HEK293 (cell line): Measurements from ENCODE around the gene SLAMF9.

ENCODE experiments used
- CTCF ChIP-seq: fragments of 450-650 bp; formaldehyde crosslinking; IDR thresholded peaks from 2 replicates; pipeline ENCODE4 v1.5.1; 2016; ENCODE audit warnings: missing biosample characterization, missing genetic modification characterization
- ELK4 ChIP-seq: IDR thresholded peaks from 2 replicates; pipeline ENCODE4 v1.6.1; 2011; ENCODE audit warnings: mild to moderate bottlenecking, low read depth, low read length, borderline replicate concordance
- GFI1B ChIP-seq: fragments of 450-650 bp; formaldehyde crosslinking; IDR thresholded peaks from 2 replicates; pipeline ENCODE4 v1.5.1; 2016; ENCODE audit warnings: missing biosample characterization, missing genetic modification characterization
- KLF17 ChIP-seq: fragments of 450-650 bp; formaldehyde crosslinking; IDR thresholded peaks from 2 replicates; pipeline ENCODE4 v1.5.1; 2016; ENCODE audit warnings: missing biosample characterization, missing genetic modification characterization
- KLF8 ChIP-seq: fragments of 450-650 bp; formaldehyde crosslinking; IDR thresholded peaks from 2 replicates; pipeline ENCODE4 v1.5.1; 2016; ENCODE audit warnings: missing biosample characterization, missing genetic modification characterization
- SP7 ChIP-seq: fragments of 450-650 bp; formaldehyde crosslinking; IDR thresholded peaks from 2 replicates; pipeline ENCODE4 v1.5.1; 2016; ENCODE audit warnings: missing biosample characterization, missing genetic modification characterization
- ZBTB6 ChIP-seq: fragments of 450-650 bp; formaldehyde crosslinking; IDR thresholded peaks from 2 replicates; pipeline ENCODE4 v1.5.1; 2017; ENCODE audit warnings: missing biosample characterization, missing genetic modification characterization
- ZFP3 ChIP-seq: fragments of 450-650 bp; formaldehyde crosslinking; IDR thresholded peaks from 2 replicates; pipeline ENCODE4 v1.5.1; 2016; ENCODE audit warnings: low read depth, missing biosample characterization, missing genetic modification characterization
- ZNF157 ChIP-seq: fragments of 450-650 bp; formaldehyde crosslinking; IDR thresholded peaks from 2 replicates; pipeline ENCODE4 v1.5.1; 2016; ENCODE audit warnings: missing biosample characterization, missing genetic modification characterization
- ZNF169 ChIP-seq: fragments of 450-650 bp; formaldehyde crosslinking; IDR thresholded peaks from 2 replicates; pipeline ENCODE4 v1.5.1; 2016; ENCODE audit warnings: missing biosample characterization, missing genetic modification characterization
- ZNF174 ChIP-seq: fragments of 450-650 bp; formaldehyde crosslinking; IDR thresholded peaks from 2 replicates; pipeline ENCODE4 v1.5.0; 2017; ENCODE audit warnings: missing biosample characterization, mild to moderate bottlenecking, missing genetic modification characterization
- ZNF175 ChIP-seq: fragments of 450-650 bp; formaldehyde crosslinking; IDR thresholded peaks from 2 replicates; pipeline ENCODE4 v1.5.1; 2016; ENCODE audit warnings: missing biosample characterization, missing genetic modification characterization
- ZNF19 ChIP-seq: fragments of 450-650 bp; formaldehyde crosslinking; IDR thresholded peaks from 2 replicates; pipeline ENCODE4; 2016; ENCODE audit warnings: missing biosample characterization, missing genetic modification characterization, low read depth
- ZNF280D ChIP-seq: fragments of 450-650 bp; formaldehyde crosslinking; IDR thresholded peaks from 2 replicates; pipeline ENCODE4 v1.5.1; 2016; ENCODE audit warnings: missing biosample characterization, missing genetic modification characterization
- ZNF404 ChIP-seq: fragments of 450-650 bp; formaldehyde crosslinking; IDR thresholded peaks from 2 replicates; pipeline ENCODE4 v1.5.1; 2017; ENCODE audit warnings: missing biosample characterization, missing genetic modification characterization
- ZNF518A ChIP-seq: fragments of 450-650 bp; formaldehyde crosslinking; conservative IDR thresholded peaks from 2 replicates; pipeline ENCODE4 v1.5.1; 2016; ENCODE audit warnings: low read depth, missing biosample characterization, missing genetic modification characterization
- ZNF623 ChIP-seq: fragments of 450-650 bp; formaldehyde crosslinking; IDR thresholded peaks from 2 replicates; pipeline ENCODE4 v1.5.1; 2016; ENCODE audit warnings: missing biosample characterization, missing genetic modification characterization
- ZNF692 ChIP-seq: fragments of 450-650 bp; formaldehyde crosslinking; IDR thresholded peaks from 2 replicates; pipeline ENCODE4 v1.5.1; 2016; ENCODE audit warnings: missing biosample characterization, missing genetic modification characterization
- ZNF777 ChIP-seq: fragments of 450-650 bp; formaldehyde crosslinking; IDR thresholded peaks from 2 replicates; pipeline ENCODE4 v1.5.1; 2017; ENCODE audit warnings: missing biosample characterization, missing genetic modification characterization, borderline replicate concordance
- ZSCAN30 ChIP-seq: fragments of 450-650 bp; IDR thresholded peaks from 2 replicates; pipeline ENCODE4 v1.5.1; 2018; ENCODE audit warnings: missing biosample characterization, mild to moderate bottlenecking, missing genetic modification characterization, moderate library complexity

Gene SLAMF9

GRCh38 chr1:159916242-159917051, 37.6 kb downstream of the SLAMF9 start (continued):
- TF ChIP-seq ZBTB6 (tag by site-specific recombination), result no peak
- TF ChIP-seq CTCF (tag by site-specific recombination), result peak; percentile 35; the same call in 1 of the 2 replicates
- TF ChIP-seq ZNF280D (tag by site-specific recombination), result no peak
- 0 out of 2 replicates have a peak, but pooled peaks have one; percentile 38 for TF ChIP-seq ZNF623
- no peak for TF ChIP-seq ZNF777
- TF ChIP-seq GFI1B (tag by site-specific recombination), result peak; percentile 90
- TF ChIP-seq ZNF174 (tag by site-specific recombination), result no peak
- peak; percentile 89; the same call in 1 of the 2 replicates for TF ChIP-seq ZSCAN30 (tag by site-specific recombination)
- no peak for TF ChIP-seq ELK4
- no peak for TF ChIP-seq ZNF169 (tag by site-specific recombination)
- TF ChIP-seq SP7, result peak; percentile 98
- peak; percentile 99 for TF ChIP-seq KLF17
- no peak for TF ChIP-seq ZNF404 (tag by site-specific recombination)
- TF ChIP-seq KLF8 (tag by site-specific recombination), result peak; percentile 99
- TF ChIP-seq ZNF518A (tag by site-specific recombination), result peak; percentile 60
- no peak for TF ChIP-seq ZFP3 (tag by site-specific recombination)
- no peak for TF ChIP-seq ZNF157 (tag by site-specific recombination)
- TF ChIP-seq ZNF692 (tag by site-specific recombination), result peak; percentile 88
- TF ChIP-seq ZNF175 (tag by site-specific recombination), result no peak
- TF ChIP-seq ZNF19 (tag by site-specific recombination), result no peak
